K562 (cell line): Measurements from ENCODE around the gene VNN1. TPM values are rescaled to one million over a fixed set of nuclear protein-coding genes. Genes with fewer than 3 reads are reported as not detected.

ENCODE experiments used
- ATAC-seq: fragments of 200-7000 bp; cut with Tn5 transposase; 3 replicates; pipeline ENCODE4 v1.9.1; 2020; ENCODE audit warnings: moderate library complexity
- BruUV-seq: library from RNA; stranded (reverse); fragments of 400-500 nt; replicated peaks from 2 replicates; lab custom pipeline; 2021; lab: Mats Ljungman, UMichigan
- CTCF ChIA-PET: fragments of 300-600 bp; formaldehyde crosslinking; extraction: SDS; loops from one replicate; lab custom pipeline; 2021; ENCODE audit warnings: low intra/inter-chr PET ratio; lab: Yijun Ruan, JAX
- POLR2A ChIA-PET: fragments of 300-600, 350-650 bp; sonication (Branson Sonifier 250); formaldehyde crosslinking; extraction: SDS; loops from one replicate; lab custom pipeline; 2021; ENCODE audit warnings: antibody characterized with exemption, inconsistent platforms; lab: Yijun Ruan, JAX
- DNase-seq, 4 experiments: peaks; one replicate each; pipeline versions ENCODE4 v3.0.0 to v3.0.0-alpha.2; 2011 to 2018; ENCODE audit warnings: low spot score in 3 of 4, mixed read lengths in 3 of 4; ENCODE audit errors: extremely low read depth in 1 of 4
- FAIRE-seq: peaks from 2 replicates; lab custom pipeline; 2011; peaks lifted over from hg19 to GRCh38; lab: Jason Lieb, UNC
- H2AFZ ChIP-seq: 2 replicates; pipeline ENCODE4 v1.6.0; 2011; ENCODE audit warnings: low read depth, low read length, control low read depth, inconsistent platforms
- H3K27ac ChIP-seq: fragments of 200-600 bp; 3 replicates; pipeline ENCODE4 v1.8.0; 2011; ENCODE audit warnings: low read depth, mild to moderate bottlenecking, control low read depth, inconsistent platforms, low read length, moderate library complexity, mixed read lengths; ENCODE audit errors: extremely low read depth
- H3K27me3 ChIP-seq, 2 experiments: fragments of 300-600 bp in 1 of 2; 2 replicates in 1 of 2; 3 replicates in 1 of 2; pipeline versions ENCODE4 v1.6.0 to v1.8.0; 2011; ENCODE audit warnings: inconsistent platforms in 2 of 2, low read length in 2 of 2, mild to moderate bottlenecking in 1 of 2, mixed read lengths in 1 of 2, moderate library complexity in 1 of 2; ENCODE audit not compliant: control insufficient read depth in 2 of 2, insufficient read depth in 2 of 2
- H3K36me3 ChIP-seq: fragments of 300-600 bp; 3 replicates; pipeline ENCODE4 v1.8.0; 2011; ENCODE audit warnings: mild to moderate bottlenecking, low read length, inconsistent platforms; ENCODE audit not compliant: control insufficient read depth, insufficient read depth
- H3K4me1 ChIP-seq, 2 experiments: fragments of 200-600 bp in 1 of 2; replicated peaks in 1 of 2; 2 replicates in 1 of 2; 3 replicates in 1 of 2; pipeline versions ENCODE4 v1.5.1 to v1.8.0; 2011; ENCODE audit warnings: inconsistent platforms in 2 of 2, low read length in 2 of 2, mild to moderate bottlenecking in 1 of 2, mixed read lengths in 1 of 2, moderate library complexity in 1 of 2; ENCODE audit not compliant: control insufficient read depth in 2 of 2, insufficient read depth in 2 of 2
- H3K4me2 ChIP-seq: 2 replicates; pipeline ENCODE4 v1.6.1; 2011; ENCODE audit warnings: low read length, control low read depth, inconsistent platforms, mixed read lengths; ENCODE audit not compliant: insufficient read depth
- H3K4me3 ChIP-seq: fragments of 200-600 bp; sonication (generic), shearing (Covaris generic); 2 replicates; pipeline ENCODE4 v1.5.1; 2016; ENCODE audit warnings: control low read depth, inconsistent platforms
- H3K79me2 ChIP-seq: fragments of 200-600 bp; 3 replicates; pipeline ENCODE4 v1.8.0; 2011; ENCODE audit warnings: low read length, inconsistent platforms; ENCODE audit not compliant: control insufficient read depth, insufficient read depth
- H3K9ac ChIP-seq, 2 experiments: 2 replicates each; pipeline versions ENCODE4 v1.6.0 to v1.6.1; 2011; ENCODE audit warnings: low read depth in 2 of 2, low read length in 2 of 2, control low read depth in 1 of 2, inconsistent platforms in 1 of 2, mild to moderate bottlenecking in 1 of 2, mixed read lengths in 1 of 2; ENCODE audit not compliant: insufficient read depth in 1 of 2
- H3K9me1 ChIP-seq: one replicate; pipeline ENCODE4 v1.6.0; 2011; ENCODE audit warnings: inconsistent platforms, mild to moderate bottlenecking, low read length, moderate library complexity; ENCODE audit not compliant: control insufficient read depth, insufficient read depth
- H3K9me3 ChIP-seq: replicated peaks from 2 replicates; pipeline ENCODE4 v1.5.1; 2011; ENCODE audit warnings: low read depth, low read length, inconsistent platforms; ENCODE audit not compliant: control insufficient read depth, insufficient read depth
- H4K20me1 ChIP-seq: replicated peaks from 2 replicates; pipeline ENCODE4 v1.6.1; 2011; ENCODE audit warnings: low read length, inconsistent platforms, mixed read lengths; ENCODE audit not compliant: control insufficient read depth, insufficient read depth
- DNMT1 ChIP-seq: fragments of 450-650 bp; IDR thresholded peaks from 2 replicates; pipeline ENCODE4 v1.6.1; 2016; ENCODE audit warnings: antibody characterized with exemption, mild to moderate bottlenecking
- LARP7 ChIP-seq: fragments of 450-650 bp; IDR thresholded peaks from 2 replicates; pipeline ENCODE4 v1.6.1; 2016
- NCOA6 ChIP-seq: fragments of 450-650 bp; IDR thresholded peaks from 2 replicates; pipeline ENCODE4 v1.6.1; 2017; ENCODE audit warnings: mild to moderate bottlenecking
- RFX5 ChIP-seq: IDR thresholded peaks from 2 replicates; pipeline ENCODE4 v1.6.1; 2011; ENCODE audit warnings: low read depth, mild to moderate bottlenecking, improper control_type of control experiment, low read length
- SMARCB1 ChIP-seq: IDR thresholded peaks from 2 replicates; pipeline ENCODE4 v1.6.1; 2011; ENCODE audit warnings: improper control_type of control experiment, low read depth; ENCODE audit not compliant: insufficient read length
- SUPT5H ChIP-seq: fragments of 450-650 bp; IDR thresholded peaks from 2 replicates; pipeline ENCODE4 v1.6.1; 2016
- TAF15 ChIP-seq: fragments of 200-400 bp; formaldehyde crosslinking; IDR thresholded peaks from 2 replicates; pipeline ENCODE4 v1.6.1; 2017; ENCODE audit warnings: mild to moderate bottlenecking, low read depth, low read length, moderate library complexity
- TBL1XR1 ChIP-seq, 2 experiments: IDR thresholded peaks; 2 replicates each; pipeline ENCODE4 v1.6.1; 2012; ENCODE audit warnings: improper control_type of control experiment in 2 of 2, low read length in 2 of 2, mild to moderate bottlenecking in 1 of 2
- TSC22D4 ChIP-seq: fragments of 450-650 bp; IDR thresholded peaks from 2 replicates; pipeline ENCODE4 v1.6.1; 2016; ENCODE audit warnings: missing genetic modification characterization, missing biosample characterization, control low read depth
- WHSC1 ChIP-seq: IDR thresholded peaks from one replicate; pipeline ENCODE4 v1.6.1; 2012; ENCODE audit warnings: low read length, control low read depth, inconsistent platforms
- ZNF217 ChIP-seq: sonication (generic); formaldehyde crosslinking; IDR thresholded peaks from 2 replicates; pipeline ENCODE4 v1.8.0; 2022; ENCODE audit warnings: mild to moderate bottlenecking, missing genetic modification reagents
- ZNF354B ChIP-seq: fragments of 250-450 bp; sonication (Bioruptor Pico); IDR thresholded peaks from 2 replicates; pipeline ENCODE4 v1.4.0; 2020
- ZNF717 ChIP-seq: fragments of 250-450 bp; sonication (Bioruptor Pico); IDR thresholded peaks from 2 replicates; pipeline ENCODE4 v1.5.0; 2021
- ZNF77 ChIP-seq: fragments of 250-450 bp; sonication (Bioruptor Pico); IDR thresholded peaks from 2 replicates; pipeline ENCODE4 v1.5.0; 2020
- WGBS: fragments of 100-300 bp; shearing (Covaris generic); methylation state at CpG from one replicate; pipeline ENCODE4 v1.1.6; 2016; ENCODE audit warnings: low coverage, mixed read lengths; ENCODE audit not compliant: insufficient coverage; ENCODE audit errors: missing lambda C conversion rate; 5-methylcytosine and 5-hydroxymethylcytosine counted together
- in situ Hi-C: fragments of 300-500 bp; cut with MboI; formaldehyde crosslinking; loops from 4 replicates; pipeline ENCODE4 v1.15.0; 2018; ENCODE audit warnings: inconsistent platforms, mixed read lengths
- intact Hi-C: fragments of 100-400 bp; cut with micrococcal nuclease; formaldehyde crosslinking; loops from 2 replicates; pipeline ENCODE4 v1.14.2; 2022
- polyA plus RNA-seq, 8 experiments: library from polyadenylated mRNA; depleted of rRNA in 4 of 8; stranded (reverse) in 5 of 8; unstranded in 3 of 8; fragments of >200 nt; fragmentation: Nextera tagmentation in 2 of 8; fragmentation: Illumina TruSeq in 1 of 8; extraction: Ambion mirVana in 2 of 8; extraction: Trizol in 1 of 8; gene quantifications; 2 replicates each; pipeline versions ENCODE4 v1.2.1 to v1.2.3, GENCODE V29; 2011 to 2014; ENCODE audit warnings: inconsistent platforms in 1 of 8, missing spikeins in 1 of 8
- total RNA-seq, 7 experiments: library from RNA; depleted of rRNA in 6 of 7; stranded (reverse); fragments of >200 nt in 6 of 7; fragmentation: Illumina TruSeq in 2 of 7; extraction: Trizol in 2 of 7; gene quantifications; 2 replicates each; pipeline versions ENCODE4 v1.2.1 to v1.2.3, GENCODE V29; 2011 to 2021; ENCODE audit warnings: low replicate concordance in 1 of 7
- TF ChIP-seq, protein P1 (sequence below): conservative IDR thresholded peaks from 2 replicates; pipeline ENCODE4 v1.6.1; 2011; ENCODE audit warnings: low read depth, mild to moderate bottlenecking, low read length; ENCODE audit not compliant: control insufficient read depth
- TF ChIP-seq, protein P2 (sequence below): sonication (generic); formaldehyde crosslinking; IDR thresholded peaks from 2 replicates; pipeline ENCODE4 v1.8.1; 2022; ENCODE audit warnings: missing genetic modification reagents

The VNN1 gene
- total and polyA plus RNA-seq, 9 of the 15 experiments (the other 6 are each of a cell fraction or from before 2014, with no cell fraction given): not detected

GRCh38 chr6:132749111-132749510 is 35.3 kb upstream of the VNN1 start (continued):
- TF ChIP-seq, protein P1, sequence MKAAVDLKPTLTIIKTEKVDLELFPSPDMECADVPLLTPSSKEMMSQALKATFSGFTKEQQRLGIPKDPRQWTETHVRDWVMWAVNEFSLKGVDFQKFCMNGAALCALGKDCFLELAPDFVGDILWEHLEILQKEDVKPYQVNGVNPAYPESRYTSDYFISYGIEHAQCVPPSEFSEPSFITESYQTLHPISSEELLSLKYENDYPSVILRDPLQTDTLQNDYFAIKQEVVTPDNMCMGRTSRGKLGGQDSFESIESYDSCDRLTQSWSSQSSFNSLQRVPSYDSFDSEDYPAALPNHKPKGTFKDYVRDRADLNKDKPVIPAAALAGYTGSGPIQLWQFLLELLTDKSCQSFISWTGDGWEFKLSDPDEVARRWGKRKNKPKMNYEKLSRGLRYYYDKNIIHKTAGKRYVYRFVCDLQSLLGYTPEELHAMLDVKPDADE: no peak
- TF ChIP-seq ZNF77 (no peak), NCOA6 (no peak), DNMT1 (no peak), SUPT5H (no peak), TSC22D4 (tag) (no peak), TAF15 (no peak)
- TF ChIP-seq, protein P2, sequence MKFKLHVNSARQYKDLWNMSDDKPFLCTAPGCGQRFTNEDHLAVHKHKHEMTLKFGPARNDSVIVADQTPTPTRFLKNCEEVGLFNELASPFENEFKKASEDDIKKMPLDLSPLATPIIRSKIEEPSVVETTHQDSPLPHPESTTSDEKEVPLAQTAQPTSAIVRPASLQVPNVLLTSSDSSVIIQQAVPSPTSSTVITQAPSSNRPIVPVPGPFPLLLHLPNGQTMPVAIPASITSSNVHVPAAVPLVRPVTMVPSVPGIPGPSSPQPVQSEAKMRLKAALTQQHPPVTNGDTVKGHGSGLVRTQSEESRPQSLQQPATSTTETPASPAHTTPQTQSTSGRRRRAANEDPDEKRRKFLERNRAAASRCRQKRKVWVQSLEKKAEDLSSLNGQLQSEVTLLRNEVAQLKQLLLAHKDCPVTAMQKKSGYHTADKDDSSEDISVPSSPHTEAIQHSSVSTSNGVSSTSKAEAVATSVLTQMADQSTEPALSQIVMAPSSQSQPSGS (CRISPR knock-in tag): no peak

DNA sequence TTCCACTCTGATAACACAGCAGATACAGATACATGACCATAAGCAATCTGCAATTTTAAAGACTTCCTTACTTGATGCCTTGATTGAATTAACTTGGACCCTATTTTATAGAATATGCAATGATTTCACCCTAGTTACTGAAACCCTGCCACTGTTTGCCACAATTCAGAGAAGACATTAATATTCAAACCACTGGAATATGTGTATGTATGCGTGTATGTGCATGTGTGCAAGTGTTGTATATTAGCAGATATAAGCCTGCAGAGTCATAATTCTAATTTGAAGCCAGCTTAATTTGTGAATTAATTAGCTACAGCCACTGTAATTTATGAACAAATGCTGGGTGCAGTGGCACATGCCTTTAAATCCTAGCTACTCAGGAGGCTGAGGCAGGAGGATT is 34.6 kb upstream of the VNN1 start:
- H3K9me3 ChIP-seq: no peaks in the 10 kb centered on the region
- no peaks in the 10 kb centered on the region for H3K9me1 ChIP-seq
- ChIA-PET CTCF (no interaction called here), POLR2A (interaction anchor here (0.9 to 1.3 kb wide), 2 partner anchors 8 to 66 kb away, joined by 3 to 4 read pairs; partner anchors contain the start of gene RPS12)
- no peak overlapping the region for H3K27ac ChIP-seq
- H3K27me3 ChIP-seq: peaks cover 0 to 2% of the 10 kb centered on the region in 2 experiments; a peak in 2 of 5 replicates
- BruUV-seq: no TSS peak
- no peaks in the 10 kb centered on the region for H3K79me2 ChIP-seq
- TF ChIP-seq ZNF217 (no peak), TBL1XR1 (IDR thresholded peaks at IDR 0.05; ENCODE audit: low read length in 2 of 2) (no peak), RFX5 (no peak), ZNF354B (no peak), ZNF717 (CRISPR knock-in tag) (no peak), WHSC1 (no peak), SMARCB1 (no peak), LARP7 (no peak)
- ATAC-seq: no peak
- no peaks in the 10 kb centered on the region for H4K20me1 ChIP-seq
- H2AFZ ChIP-seq: no peak overlapping the region
- 0% methylated on average over 1 of the region's 1 CpG for WGBS
- no peak overlapping the region for H3K4me2 ChIP-seq
- no peaks in the 10 kb centered on the region for H3K4me1 ChIP-seq
- no peak overlapping the region for H3K9ac ChIP-seq
- FAIRE-seq: no peak
- in situ Hi-C loops: no loop called here
- H3K4me3 ChIP-seq: no peak overlapping the region
- no peak for DNase-seq
- intact Hi-C loops: no loop called here
- no peaks in the 10 kb centered on the region for H3K36me3 ChIP-seq
